HEK293 (cell line): ENCODE data around the gene FKBP5.
"Not testable (repeated sequence)": the region's sequence is repeated elsewhere in the genome, so short reads cannot be mapped to it uniquely, and the experiment has no call there.

Experiments used
- MYNN ChIP-seq: fragments of 450-650 bp; formaldehyde crosslinking; IDR thresholded peaks from 2 replicates; pipeline ENCODE4 v1.5.1; 2016; ENCODE audit warnings: missing biosample characterization, missing genetic modification characterization, borderline replicate concordance
- ZBTB1 ChIP-seq: fragments of 450-650 bp; formaldehyde crosslinking; IDR thresholded peaks from 2 replicates; pipeline ENCODE4 v1.5.1; 2016; ENCODE audit warnings: missing biosample characterization, missing genetic modification characterization
- ZBTB7A ChIP-seq: fragments of 450-650 bp; formaldehyde crosslinking; IDR thresholded peaks from 2 replicates; pipeline ENCODE4 v1.5.1; 2016; ENCODE audit warnings: low read depth, missing biosample characterization, missing genetic modification characterization
- ZIC2 ChIP-seq: fragments of 450-650 bp; formaldehyde crosslinking; IDR thresholded peaks from 2 replicates; pipeline ENCODE4 v1.5.1; 2016; ENCODE audit warnings: missing biosample characterization, missing genetic modification characterization
- ZNF571 ChIP-seq: fragments of 450-650 bp; formaldehyde crosslinking; IDR thresholded peaks from 2 replicates; pipeline ENCODE4 v1.5.0; 2017; ENCODE audit warnings: missing biosample characterization, missing genetic modification characterization
- ZNF623 ChIP-seq: fragments of 450-650 bp; formaldehyde crosslinking; IDR thresholded peaks from 2 replicates; pipeline ENCODE4 v1.5.1; 2016; ENCODE audit warnings: missing biosample characterization, missing genetic modification characterization
- ZNF670 ChIP-seq: fragments of 450-650 bp; formaldehyde crosslinking; IDR thresholded peaks from 2 replicates; pipeline ENCODE4 v1.5.1; 2016; ENCODE audit warnings: missing biosample characterization, missing genetic modification characterization, low read depth
- ZNF768 ChIP-seq: fragments of 450-650 bp; formaldehyde crosslinking; IDR thresholded peaks from 2 replicates; pipeline ENCODE4 v1.5.1; 2018; ENCODE audit warnings: missing biosample characterization, mild to moderate bottlenecking, missing genetic modification characterization
- ZNF843 ChIP-seq: fragments of 450-650 bp; formaldehyde crosslinking; IDR thresholded peaks from 2 replicates; pipeline ENCODE4 v1.5.1; 2016; ENCODE audit warnings: missing biosample characterization, missing genetic modification characterization
- TF ChIP-seq, protein P1 (sequence below): fragments of 450-650 bp; formaldehyde crosslinking; IDR thresholded peaks from 2 replicates; pipeline ENCODE4 v1.5.1; 2016; ENCODE audit warnings: missing biosample characterization, missing genetic modification characterization
- TF ChIP-seq, protein P2 (sequence below): fragments of 450-650 bp; formaldehyde crosslinking; IDR thresholded peaks from 2 replicates; pipeline ENCODE4 v1.5.1; 2016; ENCODE audit warnings: missing biosample characterization, missing genetic modification characterization
- TF ChIP-seq, protein P3 (sequence below): fragments of 450-650 bp; formaldehyde crosslinking; IDR thresholded peaks from 2 replicates; pipeline ENCODE4 v1.5.1; 2017; ENCODE audit warnings: missing biosample characterization, missing genetic modification characterization

DNA sequence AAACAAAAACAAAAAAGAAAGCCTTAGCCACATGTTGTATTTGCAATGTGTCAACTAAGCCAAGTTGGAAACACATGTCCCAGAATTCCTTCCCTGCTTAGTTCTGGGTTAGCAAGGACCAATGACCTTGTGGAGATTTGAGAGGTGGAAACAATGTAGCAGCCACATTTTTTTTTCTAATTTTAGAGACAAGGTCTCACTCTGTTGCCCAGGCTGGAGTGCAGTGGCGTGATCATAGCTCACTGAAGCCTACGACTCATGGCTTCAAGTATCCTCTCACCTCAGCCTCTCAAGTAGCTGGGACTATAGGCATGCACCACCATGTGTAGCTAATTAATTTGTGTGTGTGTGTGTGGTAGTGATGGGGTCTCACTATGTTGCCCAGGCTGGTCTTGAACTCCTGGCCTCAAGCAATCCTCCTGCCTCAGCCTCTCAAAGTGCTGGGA lies 117.8 kb downstream of the FKBP5 start:
- TF ChIP-seq, protein P1, sequence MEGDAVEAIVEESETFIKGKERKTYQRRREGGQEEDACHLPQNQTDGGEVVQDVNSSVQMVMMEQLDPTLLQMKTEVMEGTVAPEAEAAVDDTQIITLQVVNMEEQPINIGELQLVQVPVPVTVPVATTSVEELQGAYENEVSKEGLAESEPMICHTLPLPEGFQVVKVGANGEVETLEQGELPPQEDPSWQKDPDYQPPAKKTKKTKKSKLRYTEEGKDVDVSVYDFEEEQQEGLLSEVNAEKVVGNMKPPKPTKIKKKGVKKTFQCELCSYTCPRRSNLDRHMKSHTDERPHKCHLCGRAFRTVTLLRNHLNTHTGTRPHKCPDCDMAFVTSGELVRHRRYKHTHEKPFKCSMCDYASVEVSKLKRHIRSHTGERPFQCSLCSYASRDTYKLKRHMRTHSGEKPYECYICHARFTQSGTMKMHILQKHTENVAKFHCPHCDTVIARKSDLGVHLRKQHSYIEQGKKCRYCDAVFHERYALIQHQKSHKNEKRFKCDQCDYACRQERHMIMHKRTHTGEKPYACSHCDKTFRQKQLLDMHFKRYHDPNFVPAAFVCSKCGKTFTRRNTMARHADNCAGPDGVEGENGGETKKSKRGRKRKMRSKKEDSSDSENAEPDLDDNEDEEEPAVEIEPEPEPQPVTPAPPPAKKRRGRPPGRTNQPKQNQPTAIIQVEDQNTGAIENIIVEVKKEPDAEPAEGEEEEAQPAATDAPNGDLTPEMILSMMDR: not testable (repeated sequence)
- TF ChIP-seq ZBTB1, ZBTB7A, ZIC2, ZNF670, ZNF768, ZNF843, ZNF571, MYNN, ZNF623 (tag by site-specific recombination): not testable (repeated sequence)
- TF ChIP-seq, protein P2, sequence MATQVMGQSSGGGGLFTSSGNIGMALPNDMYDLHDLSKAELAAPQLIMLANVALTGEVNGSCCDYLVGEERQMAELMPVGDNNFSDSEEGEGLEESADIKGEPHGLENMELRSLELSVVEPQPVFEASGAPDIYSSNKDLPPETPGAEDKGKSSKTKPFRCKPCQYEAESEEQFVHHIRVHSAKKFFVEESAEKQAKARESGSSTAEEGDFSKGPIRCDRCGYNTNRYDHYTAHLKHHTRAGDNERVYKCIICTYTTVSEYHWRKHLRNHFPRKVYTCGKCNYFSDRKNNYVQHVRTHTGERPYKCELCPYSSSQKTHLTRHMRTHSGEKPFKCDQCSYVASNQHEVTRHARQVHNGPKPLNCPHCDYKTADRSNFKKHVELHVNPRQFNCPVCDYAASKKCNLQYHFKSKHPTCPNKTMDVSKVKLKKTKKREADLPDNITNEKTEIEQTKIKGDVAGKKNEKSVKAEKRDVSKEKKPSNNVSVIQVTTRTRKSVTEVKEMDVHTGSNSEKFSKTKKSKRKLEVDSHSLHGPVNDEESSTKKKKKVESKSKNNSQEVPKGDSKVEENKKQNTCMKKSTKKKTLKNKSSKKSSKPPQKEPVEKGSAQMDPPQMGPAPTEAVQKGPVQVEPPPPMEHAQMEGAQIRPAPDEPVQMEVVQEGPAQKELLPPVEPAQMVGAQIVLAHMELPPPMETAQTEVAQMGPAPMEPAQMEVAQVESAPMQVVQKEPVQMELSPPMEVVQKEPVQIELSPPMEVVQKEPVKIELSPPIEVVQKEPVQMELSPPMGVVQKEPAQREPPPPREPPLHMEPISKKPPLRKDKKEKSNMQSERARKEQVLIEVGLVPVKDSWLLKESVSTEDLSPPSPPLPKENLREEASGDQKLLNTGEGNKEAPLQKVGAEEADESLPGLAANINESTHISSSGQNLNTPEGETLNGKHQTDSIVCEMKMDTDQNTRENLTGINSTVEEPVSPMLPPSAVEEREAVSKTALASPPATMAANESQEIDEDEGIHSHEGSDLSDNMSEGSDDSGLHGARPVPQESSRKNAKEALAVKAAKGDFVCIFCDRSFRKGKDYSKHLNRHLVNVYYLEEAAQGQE (tag by site-specific recombination): not testable (repeated sequence)
- TF ChIP-seq, protein P3, sequence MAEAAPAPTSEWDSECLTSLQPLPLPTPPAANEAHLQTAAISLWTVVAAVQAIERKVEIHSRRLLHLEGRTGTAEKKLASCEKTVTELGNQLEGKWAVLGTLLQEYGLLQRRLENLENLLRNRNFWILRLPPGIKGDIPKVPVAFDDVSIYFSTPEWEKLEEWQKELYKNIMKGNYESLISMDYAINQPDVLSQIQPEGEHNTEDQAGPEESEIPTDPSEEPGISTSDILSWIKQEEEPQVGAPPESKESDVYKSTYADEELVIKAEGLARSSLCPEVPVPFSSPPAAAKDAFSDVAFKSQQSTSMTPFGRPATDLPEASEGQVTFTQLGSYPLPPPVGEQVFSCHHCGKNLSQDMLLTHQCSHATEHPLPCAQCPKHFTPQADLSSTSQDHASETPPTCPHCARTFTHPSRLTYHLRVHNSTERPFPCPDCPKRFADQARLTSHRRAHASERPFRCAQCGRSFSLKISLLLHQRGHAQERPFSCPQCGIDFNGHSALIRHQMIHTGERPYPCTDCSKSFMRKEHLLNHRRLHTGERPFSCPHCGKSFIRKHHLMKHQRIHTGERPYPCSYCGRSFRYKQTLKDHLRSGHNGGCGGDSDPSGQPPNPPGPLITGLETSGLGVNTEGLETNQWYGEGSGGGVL (tag by site-specific recombination): not testable (repeated sequence)
